Progenitor cell of endocrine pancreas (in vitro differentiated cells): ENCODE data around the gene IPMK. TPM values are rescaled to one million over a fixed set of nuclear protein-coding genes. Genes with fewer than 3 reads are reported as not detected.

ENCODE experiments used
- DNase-seq: peaks from one replicate; pipeline ENCODE4 v3.0.0; 2021; ENCODE audit warnings: low spot score; ENCODE audit not compliant: unreplicated experiment
- H3K27ac Mint-ChIP-seq: 2 replicates; pipeline ENCODE4 v1.8.0; 2021; ENCODE audit warnings: mild to moderate bottlenecking, moderate library complexity, mixed read lengths
- H3K27me3 Mint-ChIP-seq: 2 replicates; pipeline ENCODE4 v1.8.0; 2021; ENCODE audit warnings: mixed read lengths
- H3K36me3 Mint-ChIP-seq: 2 replicates; pipeline ENCODE4 v1.8.0; 2022; ENCODE audit warnings: mixed read lengths; ENCODE audit not compliant: insufficient read depth
- H3K4me1 Mint-ChIP-seq: 2 replicates; pipeline ENCODE4 v1.8.0; 2021; ENCODE audit warnings: low read depth, mixed read lengths
- H3K4me3 Mint-ChIP-seq: 2 replicates; pipeline ENCODE4 v1.8.0; 2021; ENCODE audit warnings: low read depth, mild to moderate bottlenecking, moderate library complexity, mixed read lengths
- H3K9me3 Mint-ChIP-seq: 2 replicates; pipeline ENCODE4 v1.8.0; 2021; ENCODE audit warnings: low read depth, mixed read lengths
- CTCF ChIP-seq: fragments of 200-600 bp; sonication (generic); IDR thresholded peaks from one replicate; pipeline ENCODE4 v1.5.0; 2021; ENCODE audit warnings: antibody characterized with exemption, mild to moderate bottlenecking; ENCODE audit not compliant: unreplicated experiment
- total RNA-seq: library from RNA; stranded (reverse); gene quantifications from 2 replicates; pipeline ENCODE4 v1.2.1, GENCODE V29; 2021

IPMK gene
- total RNA-seq, 1 donor from 2014 or later, result 5.7 TPM

- H3K9me3 Mint-ChIP-seq, result no peaks in the 10 kb centered on the region
- no peak overlapping the region for H3K27ac Mint-ChIP-seq
- no peak for DNase-seq
- H3K27me3 Mint-ChIP-seq, result no peaks in the 10 kb centered on the region
- no peak overlapping the region for H3K4me3 Mint-ChIP-seq
- no peak for TF ChIP-seq CTCF
- peaks cover 16% of the 10 kb centered on the region for H3K4me1 Mint-ChIP-seq
- H3K36me3 Mint-ChIP-seq, result peaks cover 11% of the 10 kb centered on the region
These were observed 10.7 kb upstream of the IPMK start for GRCh38 chr10:58278274-58278961.

GRCh38 chr10:58275908-58276307, 8.2 kb upstream of the IPMK start:
- DNase-seq, result no peak
- peaks cover 12% of the 10 kb centered on the region for H3K4me1 Mint-ChIP-seq
- no peaks in the 10 kb centered on the region for H3K9me3 Mint-ChIP-seq
- peaks cover 9% of the 10 kb centered on the region for H3K36me3 Mint-ChIP-seq
- no peak for TF ChIP-seq CTCF
- H3K27ac Mint-ChIP-seq, result no peak overlapping the region
- no peak overlapping the region for H3K4me3 Mint-ChIP-seq
- H3K27me3 Mint-ChIP-seq, result no peaks in the 10 kb centered on the region

- Mint-ChIP-seq H3K4me1 (peaks cover 16% of the 10 kb centered on the region), H3K9me3 (no peaks in the 10 kb centered on the region), H3K27me3 (no peaks in the 10 kb centered on the region), H3K36me3 (peaks cover 4% of the 10 kb centered on the region), H3K4me3 (no peak overlapping the region), H3K27ac (no peak overlapping the region)
- no peak for TF ChIP-seq CTCF
- no peak for DNase-seq
These were observed 7.6 kb upstream of the IPMK start for GRCh38 chr10:58275261-58275660.

GRCh38 chr10:58269782-58270290, 2.1 kb upstream of the IPMK start:
- Mint-ChIP-seq H3K36me3 (peaks cover 1% of the 10 kb centered on the region), H3K27ac (peak overlapping the region; percentile 99), H3K4me1 (peaks cover 22% of the 10 kb centered on the region), H3K4me3 (peak overlapping the region; percentile 89), H3K9me3 (no peaks in the 10 kb centered on the region), H3K27me3 (no peaks in the 10 kb centered on the region)
- TF ChIP-seq CTCF, result no peak
- DNase-seq, result no peak

GRCh38 chr10:58268946-58269781, 1.5 kb upstream of the IPMK start, which contains the start of gene CISD1:
CISD1 (plus strand) TSS chr10:58269162; CDS start chr10:58269274, 112 bp downstream.
- peak within 1 kb of the TSS; percentile 89 for H3K4me3 Mint-ChIP-seq

More at GRCh38 chr10:58268946-58269781, 1.5 kb upstream of the IPMK start, which contains the start of gene CISD1:
- TF ChIP-seq CTCF, result no peak
- peaks cover 1% of the 10 kb centered on the region for H3K36me3 Mint-ChIP-seq
- H3K4me1 Mint-ChIP-seq, result peaks cover 26% of the 10 kb centered on the region
- H3K27me3 Mint-ChIP-seq, result no peaks in the 10 kb centered on the region
- H3K9me3 Mint-ChIP-seq, result no peaks in the 10 kb centered on the region
- peak; percentile 94 for DNase-seq
- H3K27ac Mint-ChIP-seq, result peak within 1 kb of the TSS; percentile 99
